HepG2 (cell line): Measurements from ENCODE around the gene OGFR. TPM values are rescaled to one million over a fixed set of nuclear protein-coding genes. Genes with fewer than 3 reads are reported as not detected.

ENCODE experiments used
- ARNT ChIP-seq: fragments of 450-650 bp; IDR thresholded peaks from 2 replicates; pipeline ENCODE4 v1.6.1; 2017
- BCLAF1 ChIP-seq: fragments of 450-650 bp; IDR thresholded peaks from 2 replicates; pipeline ENCODE4 v1.6.1; 2017; ENCODE audit warnings: mild to moderate bottlenecking
- CENPX ChIP-seq: sonication (generic); formaldehyde crosslinking; IDR thresholded peaks from 2 replicates; pipeline ENCODE4 v1.9.0; 2021; ENCODE audit warnings: mild to moderate bottlenecking, missing genetic modification reagents, moderate library complexity
- CHD2 ChIP-seq: IDR thresholded peaks from 2 replicates; pipeline ENCODE4 v1.6.1; 2011; ENCODE audit warnings: low read depth, low read length, improper control_type of control experiment
- ELF4 ChIP-seq: sonication (generic); formaldehyde crosslinking; IDR thresholded peaks from 2 replicates; pipeline ENCODE4 v1.5.0; 2020; ENCODE audit warnings: missing genetic modification reagents, mild to moderate bottlenecking, moderate library complexity, borderline replicate concordance
- EZH2 ChIP-seq: conservative IDR thresholded peaks from 2 replicates; pipeline ENCODE4 v1.6.1; 2012; ENCODE audit warnings: mild to moderate bottlenecking, low read depth, low read length, moderate library complexity
- REST ChIP-seq, 2 experiments: IDR thresholded peaks; 2 replicates each; pipeline ENCODE4 v1.6.1; 2011 to 2012; ENCODE audit warnings: low read length in 2 of 2, borderline replicate concordance in 1 of 2, low read depth in 1 of 2, mild to moderate bottlenecking in 1 of 2, moderate library complexity in 1 of 2
- SMYD3 ChIP-seq: sonication (generic); formaldehyde crosslinking; IDR thresholded peaks from 2 replicates; pipeline ENCODE4 v1.8.1; 2023; ENCODE audit warnings: mild to moderate bottlenecking, missing genetic modification reagents
- STAT6 ChIP-seq: sonication (generic); formaldehyde crosslinking; IDR thresholded peaks from 2 replicates; pipeline ENCODE4 v1.4.0; 2020; ENCODE audit warnings: missing genetic modification reagents, mild to moderate bottlenecking, borderline replicate concordance
- USF2 ChIP-seq, 2 experiments: sonication (generic) in 1 of 2; formaldehyde crosslinking in 1 of 2; IDR thresholded peaks; 2 replicates each; pipeline versions ENCODE4 v1.5.1 to v1.6.1; 2011 to 2020; ENCODE audit warnings: borderline replicate concordance in 1 of 2, low read depth in 1 of 2, low read length in 1 of 2, mild to moderate bottlenecking in 1 of 2, missing genetic modification reagents in 1 of 2, moderate library complexity in 1 of 2
- ZKSCAN5 ChIP-seq: sonication (generic); formaldehyde crosslinking; IDR thresholded peaks from 2 replicates; pipeline ENCODE4 v1.5.1; 2020; ENCODE audit warnings: mild to moderate bottlenecking, missing genetic modification reagents
- ZNF224 ChIP-seq: sonication (generic); formaldehyde crosslinking; IDR thresholded peaks from 2 replicates; pipeline ENCODE4 v1.5.0; 2020; ENCODE audit warnings: mild to moderate bottlenecking, missing genetic modification reagents
- ZNF326 ChIP-seq: sonication (generic); formaldehyde crosslinking; IDR thresholded peaks from 2 replicates; pipeline ENCODE4 v1.4.0; 2020; ENCODE audit warnings: missing genetic modification reagents, borderline replicate concordance
- ZNF383 ChIP-seq: sonication (generic); formaldehyde crosslinking; IDR thresholded peaks from 2 replicates; pipeline ENCODE4 v1.4.0; 2020; ENCODE audit warnings: missing genetic modification reagents, mild to moderate bottlenecking, borderline replicate concordance
- ZNF460 ChIP-seq: sonication (generic); formaldehyde crosslinking; IDR thresholded peaks from 2 replicates; pipeline ENCODE4 v1.5.1; 2020; ENCODE audit warnings: missing genetic modification reagents, mild to moderate bottlenecking, borderline replicate concordance
- ZNF550 ChIP-seq: sonication (generic); formaldehyde crosslinking; IDR thresholded peaks from 2 replicates; pipeline ENCODE4 v1.4.0; 2020; ENCODE audit warnings: mild to moderate bottlenecking, missing genetic modification reagents, borderline replicate concordance
- ZNF839 ChIP-seq: sonication (generic); formaldehyde crosslinking; IDR thresholded peaks from 2 replicates; pipeline ENCODE4 v1.4.0; 2020; ENCODE audit warnings: missing genetic modification reagents, mild to moderate bottlenecking, borderline replicate concordance
- polyA plus RNA-seq, 8 experiments: library from polyadenylated mRNA; depleted of rRNA in 3 of 8; stranded (reverse) in 7 of 8; unstranded in 1 of 8; fragments of >200 nt; fragmentation: Illumina TruSeq in 4 of 8; extraction: Trizol in 4 of 8; gene quantifications; 2 replicates each; pipeline versions ENCODE4 v1.2.1 to v1.2.3, GENCODE V29; 2011 to 2016; ENCODE audit warnings: low read depth in 4 of 8, missing spikeins in 1 of 8, mixed read lengths in 1 of 8; ENCODE audit not compliant: insufficient read depth in 1 of 8
- total RNA-seq, 5 experiments: library from RNA; depleted of rRNA; stranded (reverse); fragments of >200 nt; fragmentation: Illumina TruSeq; extraction: Trizol; gene quantifications; 2 replicates each; pipeline ENCODE4 v1.2.3, GENCODE V29; 2016; ENCODE audit warnings: low read depth in 1 of 5

Gene OGFR
- total and polyA plus RNA-seq, 2 of the 13 experiments (the other 11 are each of a cell fraction or from before 2014, with no cell fraction given): 47.7 to 81.8 TPM

- TF ChIP-seq STAT6 (no peak), USF2 (IDR thresholded peaks at IDR 0.05; ENCODE audit: low read depth, low read length) (no peak), USF2 (CRISPR knock-in tag; IDR thresholded peaks at IDR 0.05; ENCODE audit: borderline replicate concordance) (no peak), ZNF326 (CRISPR knock-in tag) (no peak), ARNT (no peak), ZNF460 (CRISPR knock-in tag) (peak; percentile 28; the same call in 1 of the 2 replicates), ZNF383 (0 out of 2 replicates have a peak, but pooled peaks have one; percentile 35), EZH2 (no peak), ZNF550 (CRISPR knock-in tag) (no peak), CHD2 (no peak), REST (IDR thresholded peaks at IDR 0.05; ENCODE audit: borderline replicate concordance in 1 of 2, low read depth in 1 of 2, low read length in 2 of 2) (peak in 1 of 2 experiments; percentile 69; a peak in 2 of 4 replicates), BCLAF1 (no peak), ELF4 (no peak; the same call in 1 of the 2 replicates), SMYD3 (CRISPR knock-in tag) (peak; percentile 78; the same call in 1 of the 2 replicates), ZKSCAN5 (CRISPR knock-in tag) (no peak), CENPX (no peak), ZNF839 (CRISPR knock-in tag) (no peak), ZNF224 (CRISPR knock-in tag) (no peak)
Measured at GRCh38 chr20:62794007-62794724, 10.5 kb upstream of the OGFR start (continued).
